GM19438 (cell line): ENCODE data around the gene CAPN12.
A peak's percentile ranks its signal among the peaks of the same experiment; 100 is the strongest.

Experiments
- ATAC-seq: cut with Tn5 transposase; IDR thresholded peaks from one replicate; pipeline ENCODE4 v1.9.1; 2021; ENCODE audit warnings: low read depth; ENCODE audit not compliant: unreplicated experiment

Gene CAPN12

GRCh38 chr19:38739440-38740256 lies 4.6 kb downstream of the CAPN12 start:
- no peak for ATAC-seq

- ATAC-seq: no peak
Measured at GRCh38 chr19:38737921-38738737, 6.1 kb downstream of the CAPN12 start.

DNA sequence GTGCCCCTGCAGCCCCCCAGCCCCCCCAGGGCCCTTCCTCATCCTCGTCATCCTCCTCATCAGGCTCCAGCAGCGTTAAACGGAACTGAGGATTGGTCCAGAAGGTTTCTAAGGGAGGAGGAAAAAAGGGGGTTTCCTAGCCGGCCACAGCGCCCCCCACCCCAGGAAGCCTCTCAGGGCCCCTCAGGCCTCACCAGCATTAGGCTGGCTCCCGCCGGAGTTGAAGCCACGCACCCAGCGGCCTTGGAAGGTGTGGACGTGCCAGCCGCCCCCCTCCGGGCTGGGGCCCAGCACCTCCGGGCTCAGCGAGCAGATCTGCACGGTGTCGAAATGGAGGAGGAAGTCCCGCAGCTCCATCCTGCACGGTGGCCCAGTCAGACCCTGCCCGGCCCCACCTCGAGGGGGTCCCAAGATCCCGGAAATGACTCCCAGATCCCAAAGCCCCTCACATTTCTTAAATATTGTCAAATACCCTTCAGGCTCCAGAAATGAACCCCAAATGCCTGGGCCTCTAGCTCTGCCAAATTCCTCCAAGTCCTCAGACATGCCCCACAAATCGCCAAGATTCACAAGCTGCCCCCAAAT lies 6.9 kb downstream of the CAPN12 start:
- no peak for ATAC-seq

GRCh38 chr19:38736413-38737280 lies 7.6 kb downstream of the CAPN12 start:
- no peak for ATAC-seq

DNA sequence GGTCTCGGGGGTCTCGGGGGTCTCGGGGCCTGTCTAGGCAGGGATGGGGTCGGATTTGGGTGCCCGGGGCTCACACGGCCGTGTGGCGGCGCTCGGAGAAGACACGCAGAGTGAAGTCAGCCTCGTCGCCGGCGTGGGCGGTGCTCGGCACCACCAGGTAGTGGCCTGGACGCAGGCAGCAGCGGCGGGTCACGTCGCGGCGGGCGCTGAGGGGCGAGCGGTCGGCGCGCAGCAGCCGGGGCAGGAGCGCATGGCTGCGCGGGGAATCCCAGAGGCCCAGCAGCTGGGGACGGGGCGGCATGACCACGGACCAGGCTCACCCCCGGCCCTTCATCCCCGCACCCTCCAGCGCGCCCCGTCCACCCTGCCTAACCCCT lies 8.2 kb downstream of the CAPN12 start:
- ATAC-seq: no peak

GRCh38 chr19:38735257-38735686 lies 9.0 kb downstream of the CAPN12 start:
- no peak for ATAC-seq

DNA sequence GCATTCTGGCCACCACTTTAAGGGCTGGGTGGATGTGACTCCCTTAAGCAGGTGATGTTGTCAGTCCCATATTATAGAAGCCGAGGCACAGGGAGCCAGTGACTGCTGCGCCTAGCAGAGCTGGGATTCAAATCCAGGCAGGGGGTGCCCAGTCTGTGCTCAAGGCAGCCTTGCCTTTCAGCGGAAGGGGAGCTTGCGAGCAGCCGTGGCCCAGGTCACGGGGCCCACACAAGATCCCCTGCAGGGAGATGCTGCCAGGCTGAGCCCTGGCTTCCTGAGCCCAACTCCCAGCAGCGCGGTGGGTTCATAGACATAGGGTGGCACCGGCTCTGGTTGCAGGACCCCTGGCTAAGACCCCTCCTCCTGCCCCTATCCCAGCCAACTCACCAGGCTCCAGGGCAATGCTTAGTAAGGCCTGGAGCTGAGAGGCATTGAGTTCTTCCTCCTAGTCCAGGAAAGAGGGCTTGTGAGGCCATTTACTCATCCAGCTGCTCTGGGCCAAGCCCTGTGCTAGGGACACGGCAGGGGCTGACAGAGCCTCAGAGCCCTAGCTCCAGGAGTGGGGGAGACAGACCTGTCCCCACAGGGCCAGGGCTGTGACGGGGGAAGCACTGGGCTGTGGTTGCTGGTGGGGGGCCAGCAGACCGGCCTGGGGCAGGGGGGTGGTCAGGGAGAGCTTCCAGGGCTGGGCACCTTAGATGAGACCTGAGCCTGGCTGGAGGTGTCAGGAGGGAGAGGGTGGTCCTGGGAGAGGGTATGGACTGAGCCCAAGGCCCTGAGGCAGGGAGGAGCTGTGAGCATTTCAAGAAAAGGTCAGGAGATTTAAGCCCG lies 9.6 kb downstream of the CAPN12 start:
- peak; percentile 6 for ATAC-seq

DNA sequence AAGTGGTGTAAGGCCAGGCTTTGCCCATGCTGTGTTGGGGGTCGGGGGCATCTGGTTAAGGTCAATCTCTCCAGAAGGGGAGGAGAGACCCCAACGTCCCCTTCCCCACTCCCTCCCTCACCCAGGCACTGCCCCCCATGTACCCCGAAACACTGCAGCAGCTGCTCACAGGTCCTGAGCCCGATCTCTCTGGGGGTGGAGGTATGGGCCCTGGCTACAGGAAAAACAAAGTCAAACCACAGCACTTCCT lies 10.2 kb downstream of the CAPN12 start:
- peak; percentile 48 for ATAC-seq

GRCh38 chr19:38733493-38734175 lies 10.6 kb downstream of the CAPN12 start:
- no peak for ATAC-seq

DNA sequence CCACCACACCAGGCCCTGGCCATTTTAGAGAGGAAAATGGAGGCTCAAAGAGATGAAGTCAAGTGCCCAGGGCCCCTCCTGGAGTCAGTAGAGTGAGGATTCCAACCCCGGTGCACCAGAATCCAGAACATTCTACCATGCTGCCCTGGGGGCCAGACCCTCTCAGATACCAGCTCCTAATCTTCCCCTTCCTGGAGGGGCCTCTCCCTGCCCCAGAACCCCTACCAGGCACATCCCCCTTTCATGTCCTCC lies 11.1 kb downstream of the CAPN12 start:
- ATAC-seq: no peak

- ATAC-seq: no peak
Measured at GRCh38 chr19:38731654-38732301, 12.5 kb downstream of the CAPN12 start.

DNA sequence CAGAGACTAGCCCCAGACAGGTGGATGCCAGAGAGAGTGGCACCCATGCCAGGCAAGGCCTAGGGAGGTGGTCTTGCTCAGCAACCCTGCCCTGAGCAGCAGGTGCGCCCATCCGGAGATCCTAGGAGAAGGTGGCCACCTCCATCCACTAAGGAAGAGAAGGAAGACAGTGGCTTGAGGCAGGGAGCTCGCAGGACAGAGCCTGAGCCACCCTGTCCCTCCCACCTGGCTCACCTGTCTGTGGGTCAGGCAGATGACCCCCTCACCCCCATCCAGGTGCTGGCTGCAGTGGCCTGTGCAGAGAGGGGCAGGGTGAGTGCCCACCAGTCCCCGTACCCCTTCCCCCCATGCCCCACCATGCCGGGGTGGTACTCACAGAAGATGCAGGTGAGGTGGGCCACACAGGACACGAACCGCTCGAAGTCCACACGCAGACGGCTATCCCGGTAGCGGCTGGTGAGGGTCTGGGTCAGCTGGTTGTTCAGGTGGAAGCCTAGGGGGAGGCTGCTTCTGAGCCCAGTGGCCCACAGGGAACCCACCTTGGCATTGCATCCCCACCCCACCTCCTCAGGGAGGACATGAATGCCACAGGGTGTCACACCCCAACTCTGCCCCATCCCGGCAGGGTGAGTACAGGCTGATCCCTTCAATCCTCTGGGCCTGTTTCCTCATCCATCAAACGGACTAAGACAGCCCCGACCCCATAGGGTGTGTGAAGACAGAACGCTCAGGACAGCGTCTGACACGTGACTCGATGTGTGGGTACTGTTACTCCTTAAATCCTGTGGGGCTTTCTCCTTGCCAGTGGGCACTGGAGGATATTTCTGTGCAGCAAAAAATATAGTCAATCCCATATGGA lies 13.3 kb downstream of the CAPN12 start:
- no peak for ATAC-seq

GRCh38 chr19:38730470-38730730 lies 13.9 kb downstream of the CAPN12 start:
- ATAC-seq: no peak

- no peak for ATAC-seq
Measured at GRCh38 chr19:38729653-38730469, 14.4 kb downstream of the CAPN12 start.

- ATAC-seq: no peak
Measured at GRCh38 chr19:38728752-38729541, 15.3 kb downstream of the CAPN12 start.

DNA sequence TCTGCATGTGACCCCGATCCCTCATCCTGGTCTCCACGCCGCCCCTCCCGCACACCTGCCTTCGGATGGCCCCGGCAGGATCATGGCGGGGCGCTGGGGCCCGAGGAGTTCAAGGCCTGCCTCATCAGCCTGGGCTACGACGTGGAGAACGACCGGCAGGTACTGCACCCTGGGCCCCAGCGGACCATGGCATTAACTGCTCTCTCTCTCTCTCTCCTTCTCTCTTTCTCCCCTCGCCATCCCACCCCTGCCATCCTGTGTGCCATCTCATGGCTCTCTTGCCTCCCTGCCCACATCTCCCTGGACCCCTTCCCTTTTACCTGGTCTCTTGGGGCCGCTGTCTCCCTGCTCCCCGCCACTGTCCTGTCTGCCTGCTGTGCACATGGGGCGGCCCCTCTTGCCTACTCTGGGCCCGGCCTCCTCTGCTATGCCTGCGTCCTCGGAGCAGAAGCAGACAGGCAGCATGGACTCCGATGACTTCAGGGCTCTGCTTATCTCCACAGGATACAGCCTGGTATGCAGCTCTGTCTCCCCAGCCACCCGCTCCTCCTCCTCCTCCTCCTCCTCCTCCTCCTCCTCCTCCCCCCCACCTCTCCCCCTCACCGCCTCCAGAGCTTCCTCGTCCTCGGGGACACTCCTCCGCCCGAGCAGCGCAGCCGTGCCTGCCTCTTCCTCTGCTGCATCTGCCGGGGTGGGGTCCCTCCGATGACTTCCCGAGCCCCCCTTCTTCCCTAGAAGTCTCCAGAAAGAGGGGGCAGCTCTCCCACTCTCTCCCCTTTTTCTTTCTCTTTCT lies 16.2 kb downstream of the CAPN12 start:
- ATAC-seq: no peak
